Endothelial cell of umbilical vein (primary cell): Measurements from ENCODE around the gene NFKB2. TPM values are rescaled to one million over a fixed set of nuclear protein-coding genes. Genes with fewer than 3 reads are reported as not detected.

ENCODE experiments used
- BruUV-seq: library from RNA; stranded (reverse); fragments of 400-500 nt; replicated peaks from 2 replicates; lab custom pipeline; 2021; lab: Mats Ljungman, UMichigan
- CTCF ChIA-PET: fragments of 300-600, 350-600 bp; sonication (Branson Sonifier 250); formaldehyde crosslinking; loops from one replicate; lab custom pipeline; 2021; ENCODE audit warnings: antibody characterized with exemption, inconsistent platforms; lab: Charles Lee
- POLR2A ChIA-PET: fragments of 300-600, 350-600 bp; sonication (Branson Sonifier 250); formaldehyde crosslinking; loops from one replicate; lab custom pipeline; 2021; ENCODE audit warnings: antibody characterized with exemption, inconsistent platforms; lab: Charles Lee
- DNase-seq: peaks from one replicate; pipeline ENCODE4 v3.0.0-alpha.2; 2011; ENCODE audit warnings: low read depth, low spot score
- FAIRE-seq: peaks from 2 replicates; lab custom pipeline; 2011; peaks lifted over from hg19 to GRCh38; lab: Jason Lieb, UNC
- H2AFZ ChIP-seq: 2 replicates; pipeline ENCODE4 v1.6.0; 2012; ENCODE audit warnings: low read depth, low read length, control low read depth, inconsistent platforms
- H3K27ac ChIP-seq: 2 replicates; pipeline ENCODE4 v1.5.1; 2011; ENCODE audit warnings: low read depth, mild to moderate bottlenecking, control low read depth, low read length, moderate library complexity; ENCODE audit not compliant: insufficient read depth
- H3K27me3 ChIP-seq, 2 experiments: 2 replicates each; pipeline versions ENCODE4 v1.6.0 to v1.6.1; 2011; ENCODE audit warnings: low read length in 2 of 2, mixed read lengths in 1 of 2; ENCODE audit not compliant: control insufficient read depth in 2 of 2, insufficient read depth in 2 of 2
- H3K36me3 ChIP-seq, 2 experiments: 2 replicates in 1 of 2; 3 replicates in 1 of 2; pipeline ENCODE4 v1.5.1; 2011; ENCODE audit warnings: low read length in 2 of 2, mild to moderate bottlenecking in 1 of 2, moderate library complexity in 1 of 2; ENCODE audit not compliant: control insufficient read depth in 2 of 2, insufficient read depth in 2 of 2; ENCODE audit errors: extremely low read depth in 1 of 2
- H3K4me1 ChIP-seq: 3 replicates; pipeline ENCODE4 v1.5.1; 2011; ENCODE audit warnings: mild to moderate bottlenecking, low read length; ENCODE audit not compliant: control insufficient read depth, insufficient read depth; ENCODE audit errors: extremely low read depth
- H3K4me2 ChIP-seq: 2 replicates; pipeline ENCODE4 v1.6.1; 2011; ENCODE audit warnings: low read length, control low read depth, mixed read lengths; ENCODE audit not compliant: insufficient read depth
- H3K4me3 ChIP-seq, 3 experiments: fragments of 200-600 bp in 1 of 3; sonication (generic), shearing (Covaris generic) in 1 of 3; replicated peaks in 1 of 3; 2 replicates each; pipeline ENCODE4 v1.5.1; 2011 to 2016; ENCODE audit warnings: control low read depth in 3 of 3, low read length in 3 of 3, mild to moderate bottlenecking in 2 of 3, inconsistent platforms in 1 of 3, low read depth in 1 of 3, moderate library complexity in 1 of 3; ENCODE audit not compliant: insufficient read depth in 1 of 3
- H3K79me2 ChIP-seq: 2 replicates; pipeline ENCODE4 v1.6.0; 2012; ENCODE audit warnings: low read length, inconsistent platforms; ENCODE audit not compliant: control insufficient read depth, insufficient read depth
- H3K9ac ChIP-seq: replicated peaks from 2 replicates; pipeline ENCODE3; 2011; ENCODE audit warnings: low read length, control low read depth; ENCODE audit not compliant: insufficient read depth; ENCODE audit errors: extremely low read depth
- H3K9me1 ChIP-seq: replicated peaks from 3 replicates; pipeline ENCODE4 v1.6.0; 2011; ENCODE audit warnings: mild to moderate bottlenecking, low read length; ENCODE audit not compliant: control insufficient read depth, insufficient read depth; ENCODE audit errors: extremely low read depth
- H3K9me3 ChIP-seq: replicated peaks from 2 replicates; pipeline ENCODE4 v1.5.1; 2012; ENCODE audit warnings: low read length, inconsistent platforms; ENCODE audit not compliant: control insufficient read depth, insufficient read depth
- H4K20me1 ChIP-seq: replicated peaks from 2 replicates; pipeline ENCODE3; 2011; ENCODE audit warnings: mild to moderate bottlenecking, low read length; ENCODE audit not compliant: control insufficient read depth, insufficient read depth; ENCODE audit errors: extremely low read depth
- EZH2 ChIP-seq: IDR thresholded peaks from 2 replicates; pipeline ENCODE4 v1.6.1; 2012; ENCODE audit warnings: borderline replicate concordance, low read depth, mild to moderate bottlenecking, moderate library complexity, low read length, inconsistent platforms; ENCODE audit not compliant: severe bottlenecking
- POLR2AphosphoS5 ChIP-seq: IDR thresholded peaks from 2 replicates; pipeline ENCODE4 v1.6.1; 2012; ENCODE audit warnings: low read depth, mild to moderate bottlenecking, control low read depth, low read length, moderate library complexity; ENCODE audit not compliant: insufficient read depth
- dilution Hi-C: fragments of 300-500 bp; cut with MboI; formaldehyde crosslinking; loops from one replicate; pipeline ENCODE4 v1.15.0; 2019; ENCODE audit warnings: low sequenced_read_pairs; ENCODE audit not compliant: extremely low pct_ligation_motif_present
- intact Hi-C: fragments of 100-400 bp; cut with micrococcal nuclease; formaldehyde crosslinking; loops from one replicate; pipeline ENCODE4 v1.10.0; 2022
- polyA plus RNA-seq, 4 experiments: library from polyadenylated mRNA; depleted of rRNA in 3 of 4; stranded (reverse) in 3 of 4; unstranded in 1 of 4; fragments of >200 nt; gene quantifications; 2 replicates each; pipeline versions ENCODE4 v1.2.1 to v1.2.3, GENCODE V29; 2011 to 2012; ENCODE audit warnings: missing spikeins in 1 of 4
- total RNA-seq: library from RNA; stranded (reverse); gene quantifications from 2 replicates; pipeline ENCODE4 v1.2.3, GENCODE V29; 2021

Gene NFKB2
- total and polyA plus RNA-seq, 2 donors (not counting 3 experiments of a cell fraction or from before 2014, with no cell fraction given): 21.0 to 25.6 TPM

- Histone ChIP-seq H3K4me3 (no peak overlapping the region), H2AFZ (no peak overlapping the region), H4K20me1 (no peaks in the 10 kb centered on the region), H3K4me1 (peaks cover 9% of the 10 kb centered on the region), H3K9me1 (no peaks in the 10 kb centered on the region), H3K9me3 (no peaks in the 10 kb centered on the region), H3K27me3 (peaks cover 9 to 28% of the 10 kb centered on the region in 2 experiments), H3K27ac (no peak overlapping the region), H3K4me2 (no peak overlapping the region), H3K79me2 (no peaks in the 10 kb centered on the region), H3K36me3 (no peaks in the 10 kb centered on the region), H3K9ac (no peak overlapping the region)
- intact Hi-C loops (no loop called here), dilution Hi-C loops (no loop called here)
- ChIA-PET POLR2A (interaction anchor here (0.6 kb wide), 1 partner anchor 11 kb away, joined by 3 read pairs; no protein-coding TSS in a partner anchor), CTCF (interaction anchor here (1.4 kb wide), 1 partner anchor 13 kb away, joined by 3 read pairs; no protein-coding TSS in a partner anchor)
- DNase-seq (no peak), FAIRE-seq (no peak)
- no peak for TF ChIP-seq POLR2AphosphoS5
- BruUV-seq: no TSS peak
These were observed 20.8 kb downstream of the NFKB2 start for GRCh38 chr10:102416283-102416682.

- CTCF ChIA-PET: no interaction called here
- FAIRE-seq (no peak), DNase-seq (no peak)
- H2AFZ ChIP-seq: no peak overlapping the region
- peaks cover 6 to 23% of the 10 kb centered on the region in 2 experiments for H3K27me3 ChIP-seq
- no peaks in the 10 kb centered on the region for H3K9me1 ChIP-seq
- POLR2A ChIA-PET: interaction anchor here (0.6 kb wide), 1 partner anchor 11 kb away, joined by 3 read pairs; no protein-coding TSS in a partner anchor
- TF ChIP-seq EZH2 (no peak), POLR2AphosphoS5 (no peak)
- dilution Hi-C loops: no loop called here
- no peaks in the 10 kb centered on the region for H4K20me1 ChIP-seq
- H3K9ac ChIP-seq: no peak overlapping the region
- H3K79me2 ChIP-seq: no peaks in the 10 kb centered on the region
- H3K4me2 ChIP-seq: no peak overlapping the region
- H3K4me3 ChIP-seq: no peak overlapping the region
- no peaks in the 10 kb centered on the region for H3K9me3 ChIP-seq
- BruUV-seq: no TSS peak
- intact Hi-C loops: no loop called here
- H3K4me1 ChIP-seq: peaks cover 9% of the 10 kb centered on the region
- H3K27ac ChIP-seq: no peak overlapping the region
- H3K36me3 ChIP-seq: no peaks in the 10 kb centered on the region
These were observed 21.2 kb downstream of the NFKB2 start for GRCh38 chr10:102416695-102417094.
